Measurements from ENCODE around the gene AK9. TPM values are rescaled to one million over a fixed set of nuclear protein-coding genes. Genes with fewer than 3 reads are reported as not detected.

AK9 gene
- total and polyA plus RNA-seq, 9 of the 15 experiments (the other 6 are each of a cell fraction or from before 2014, with no cell fraction given) = 0.59 to 1.9 (median 1.2) TPM

DNA sequence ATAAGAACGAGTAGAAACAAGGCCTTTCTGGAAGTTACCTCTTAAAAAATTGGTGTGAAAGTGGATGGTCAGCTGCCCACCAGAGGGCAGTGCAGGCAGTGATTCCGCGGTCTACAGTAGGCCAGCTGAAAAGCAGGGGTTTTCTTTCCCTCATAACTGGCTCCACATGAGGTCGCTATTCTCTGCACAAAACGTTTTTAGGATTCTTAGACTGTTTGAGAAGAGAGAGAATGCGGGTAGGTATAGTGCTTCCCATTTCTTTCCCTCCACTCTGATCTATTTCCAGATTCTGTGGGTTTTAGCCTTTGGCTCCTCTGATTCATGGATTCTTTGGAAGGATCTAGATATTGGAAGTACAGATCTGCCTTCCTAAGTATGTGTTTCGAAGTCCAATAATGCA is 14.3 kb upstream of the AK9 start (continued):
- TF ChIP-seq HDAC8 (tag; IDR thresholded peaks at IDR 0.05) = no peak
- peak; percentile 47 for TF ChIP-seq TEAD4 (IDR thresholded peaks at IDR 0.05; ENCODE audit: low read length)
- TF ChIP-seq TEAD4 (CRISPR knock-in tag; IDR thresholded peaks at IDR 0.05; ENCODE audit: borderline replicate concordance) = no peak
- peak in 1 of 2 experiments; percentile 41; a peak in 1 of 4 replicates for TF ChIP-seq RCOR1 (IDR thresholded peaks at IDR 0.05; ENCODE audit: borderline replicate concordance in 1 of 2, low read depth in 2 of 2, low read length in 2 of 2)
- TF ChIP-seq KLF16 (IDR thresholded peaks at IDR 0.05) = no peak
- TF ChIP-seq, protein P1, sequence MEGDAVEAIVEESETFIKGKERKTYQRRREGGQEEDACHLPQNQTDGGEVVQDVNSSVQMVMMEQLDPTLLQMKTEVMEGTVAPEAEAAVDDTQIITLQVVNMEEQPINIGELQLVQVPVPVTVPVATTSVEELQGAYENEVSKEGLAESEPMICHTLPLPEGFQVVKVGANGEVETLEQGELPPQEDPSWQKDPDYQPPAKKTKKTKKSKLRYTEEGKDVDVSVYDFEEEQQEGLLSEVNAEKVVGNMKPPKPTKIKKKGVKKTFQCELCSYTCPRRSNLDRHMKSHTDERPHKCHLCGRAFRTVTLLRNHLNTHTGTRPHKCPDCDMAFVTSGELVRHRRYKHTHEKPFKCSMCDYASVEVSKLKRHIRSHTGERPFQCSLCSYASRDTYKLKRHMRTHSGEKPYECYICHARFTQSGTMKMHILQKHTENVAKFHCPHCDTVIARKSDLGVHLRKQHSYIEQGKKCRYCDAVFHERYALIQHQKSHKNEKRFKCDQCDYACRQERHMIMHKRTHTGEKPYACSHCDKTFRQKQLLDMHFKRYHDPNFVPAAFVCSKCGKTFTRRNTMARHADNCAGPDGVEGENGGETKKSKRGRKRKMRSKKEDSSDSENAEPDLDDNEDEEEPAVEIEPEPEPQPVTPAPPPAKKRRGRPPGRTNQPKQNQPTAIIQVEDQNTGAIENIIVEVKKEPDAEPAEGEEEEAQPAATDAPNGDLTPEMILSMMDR (IDR thresholded peaks at IDR 0.05 in 2 of 3, conservative IDR thresholded peaks at IDR 0.05 in 1 of 3; ENCODE audit: insufficient read depth in 2 of 3, low read depth in 1 of 3, low read length in 3 of 3) = peak; percentile 99 to 100 (median 99)
- no peak for TF ChIP-seq SMAD3 (CRISPR knock-in tag; conservative IDR thresholded peaks at IDR 0.05)
- TF ChIP-seq, protein P2, sequence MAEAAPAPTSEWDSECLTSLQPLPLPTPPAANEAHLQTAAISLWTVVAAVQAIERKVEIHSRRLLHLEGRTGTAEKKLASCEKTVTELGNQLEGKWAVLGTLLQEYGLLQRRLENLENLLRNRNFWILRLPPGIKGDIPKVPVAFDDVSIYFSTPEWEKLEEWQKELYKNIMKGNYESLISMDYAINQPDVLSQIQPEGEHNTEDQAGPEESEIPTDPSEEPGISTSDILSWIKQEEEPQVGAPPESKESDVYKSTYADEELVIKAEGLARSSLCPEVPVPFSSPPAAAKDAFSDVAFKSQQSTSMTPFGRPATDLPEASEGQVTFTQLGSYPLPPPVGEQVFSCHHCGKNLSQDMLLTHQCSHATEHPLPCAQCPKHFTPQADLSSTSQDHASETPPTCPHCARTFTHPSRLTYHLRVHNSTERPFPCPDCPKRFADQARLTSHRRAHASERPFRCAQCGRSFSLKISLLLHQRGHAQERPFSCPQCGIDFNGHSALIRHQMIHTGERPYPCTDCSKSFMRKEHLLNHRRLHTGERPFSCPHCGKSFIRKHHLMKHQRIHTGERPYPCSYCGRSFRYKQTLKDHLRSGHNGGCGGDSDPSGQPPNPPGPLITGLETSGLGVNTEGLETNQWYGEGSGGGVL (CRISPR knock-in tag; IDR thresholded peaks at IDR 0.05) = no peak
- no peak for TF ChIP-seq EGR1 (conservative IDR thresholded peaks at IDR 0.05)
- no peak for TF ChIP-seq BDP1 (IDR thresholded peaks at IDR 0.05; ENCODE audit: insufficient read depth, insufficient read length)
- 0 out of 2 replicates have a peak, but pooled peaks have one; percentile 14 for TF ChIP-seq ZNF384 (IDR thresholded peaks at IDR 0.05; ENCODE audit: low read depth, low read length)
- no peak for TF ChIP-seq STAT5A (IDR thresholded peaks at IDR 0.05; ENCODE audit: borderline replicate concordance, low read length)
- no peak for TF ChIP-seq HNRNPL (IDR thresholded peaks at IDR 0.05; ENCODE audit: low read depth, low read length)
- TF ChIP-seq, protein P3, sequence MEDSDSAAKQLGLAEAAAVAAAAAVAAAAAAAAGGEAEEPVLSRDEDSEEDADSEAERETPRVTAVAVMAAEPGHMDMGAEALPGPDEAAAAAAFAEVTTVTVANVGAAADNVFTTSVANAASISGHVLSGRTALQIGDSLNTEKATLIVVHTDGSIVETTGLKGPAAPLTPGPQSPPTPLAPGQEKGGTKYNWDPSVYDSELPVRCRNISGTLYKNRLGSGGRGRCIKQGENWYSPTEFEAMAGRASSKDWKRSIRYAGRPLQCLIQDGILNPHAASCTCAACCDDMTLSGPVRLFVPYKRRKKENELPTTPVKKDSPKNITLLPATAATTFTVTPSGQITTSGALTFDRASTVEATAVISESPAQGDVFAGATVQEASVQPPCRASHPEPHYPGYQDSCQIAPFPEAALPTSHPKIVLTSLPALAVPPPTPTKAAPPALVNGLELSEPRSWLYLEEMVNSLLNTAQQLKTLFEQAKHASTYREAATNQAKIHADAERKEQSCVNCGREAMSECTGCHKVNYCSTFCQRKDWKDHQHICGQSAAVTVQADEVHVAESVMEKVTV (CRISPR knock-in tag; IDR thresholded peaks at IDR 0.05) = peak; percentile 99
- TF ChIP-seq REST (IDR thresholded peaks at IDR 0.05; ENCODE audit: borderline replicate concordance) = peak; percentile 95
- no peak for TF ChIP-seq REST (CRISPR knock-in tag; IDR thresholded peaks at IDR 0.05; ENCODE audit: low read depth)

Measured in K562 (cell line).